Smooth muscle cell of the pulmonary artery (primary cell): ENCODE measurements around the gene CPHXL. TPM values are rescaled to one million over a fixed set of nuclear protein-coding genes. Genes with fewer than 3 reads are reported as not detected.

Experiments
- total RNA-seq: library from RNA; depleted of rRNA; stranded (reverse); fragments of >200 nt; gene quantifications from 2 replicates; pipeline ENCODE4 v1.2.3, GENCODE V29; 2014

The CPHXL gene
- total RNA-seq: not detected in 2 replicates

GRCh38 chr16:75726390-75726789 is at the start of gene CPHXL:
TSS of gene CPHXL (minus strand) at chr16:75726490. CDS start at chr16:75726442, 48 bp downstream.

DNA sequence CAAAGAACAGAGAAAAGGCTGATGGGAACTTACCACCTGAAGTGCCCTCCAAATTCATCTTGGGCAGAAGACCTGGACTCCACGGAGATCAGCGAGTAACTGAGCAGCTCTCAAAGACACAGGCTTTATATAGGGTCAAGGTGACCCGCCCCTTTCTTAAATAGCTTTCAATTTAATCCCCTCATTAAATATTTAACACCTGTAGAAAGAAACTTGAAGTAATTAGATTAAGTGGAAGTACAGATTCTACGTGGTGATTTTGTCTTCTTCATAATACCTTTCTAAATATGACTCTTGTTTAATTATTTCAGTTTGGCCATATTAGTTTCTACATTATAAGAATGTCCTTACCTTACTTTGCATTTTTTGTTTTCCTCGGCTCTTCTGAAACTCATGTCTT is 24.9 kb downstream of the CPHXL start, which contains the start of gene DUXB:
TSS of gene DUXB (minus strand) at position 101 of the 400 bp plus-strand sequence. CDS start at position 58, 43 bp downstream.

DNA sequence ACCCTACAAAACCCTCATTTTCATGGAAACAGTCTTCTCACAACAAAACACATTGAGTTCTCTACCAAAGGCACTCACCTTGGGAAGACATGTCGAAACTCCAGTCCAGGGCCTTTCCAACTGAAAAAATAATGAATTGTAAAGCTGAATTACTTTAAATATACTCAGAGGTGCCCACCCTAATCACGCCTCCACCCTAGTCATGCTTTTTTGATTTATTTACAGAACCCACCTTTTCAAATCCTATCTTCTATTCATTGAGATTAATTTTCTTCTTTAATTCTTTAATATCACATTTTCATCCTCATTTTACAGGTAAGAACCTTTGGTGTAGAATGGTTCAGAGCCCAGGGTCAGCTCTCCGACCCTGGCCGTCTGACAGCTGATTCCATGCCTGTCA is 49.4 kb downstream of the CPHXL start, which contains the start of gene CPHXL2:
TSS of gene CPHXL2 (minus strand) at position 101 of the 400 bp plus-strand sequence. CDS start at position 91, 10 bp downstream.

Other genes with a start within 250 kb of the CPHXL start
- gene CHST6, start 231.0 kb downstream of the CPHXL start, total RNA-seq: 0.83 and 2.1 TPM in 2 replicates
- 0.03 TPM in 1 of 2 replicates, not detected in the other for gene CHST5, start 190.4 kb downstream of the CPHXL start, total RNA-seq
- gene TMEM231, start 170.2 kb downstream of the CPHXL start, total RNA-seq: 21.8 and 36.3 TPM in 2 replicates
- 40.5 and 51.2 TPM in 2 replicates for gene GABARAPL2, start 160.1 kb downstream of the CPHXL start, total RNA-seq
- gene ADAT1, start 103.2 kb downstream of the CPHXL start, total RNA-seq: 41.9 and 52.9 TPM in 2 replicates
- gene KARS1, start 78.8 kb downstream of the CPHXL start, total RNA-seq: 97.0 and 113 TPM in 2 replicates
- 39.6 and 45.1 TPM in 2 replicates for gene TERF2IP, start 78.7 kb downstream of the CPHXL start, total RNA-seq
- not detected in 2 replicates for gene CPHXL2, start 49.5 kb downstream of the CPHXL start, total RNA-seq
- not detected in 2 replicates for gene DUXB, start 25.0 kb downstream of the CPHXL start, total RNA-seq